Limb (tissue), 2 donors: ENCODE measurements around the gene CCDC78.

ENCODE experiments used
- DNase-seq, 2 donors: peaks; one replicate each; pipeline ENCODE4 v3.0.0-alpha.2; 2016; ENCODE audit errors: extremely low spot score in 2 of 2

Gene CCDC78

DNA sequence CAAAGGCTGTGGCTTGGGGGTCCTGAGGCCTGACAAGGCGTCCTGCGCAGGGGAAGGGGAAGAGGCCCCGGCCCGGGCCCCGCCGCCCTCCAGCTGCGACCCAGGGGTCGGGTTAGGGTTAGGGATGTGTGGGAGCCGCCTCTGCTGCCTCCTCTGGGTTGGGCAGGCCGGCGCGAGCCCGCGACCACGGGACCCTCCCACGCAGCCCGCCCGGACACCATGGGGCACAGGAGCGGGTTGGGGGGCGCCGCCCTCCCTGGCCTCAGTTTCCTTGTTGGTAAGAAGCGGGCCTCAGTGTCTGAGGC lies 14.2 kb upstream of the CCDC78 start:
- no peak for DNase-seq

DNA sequence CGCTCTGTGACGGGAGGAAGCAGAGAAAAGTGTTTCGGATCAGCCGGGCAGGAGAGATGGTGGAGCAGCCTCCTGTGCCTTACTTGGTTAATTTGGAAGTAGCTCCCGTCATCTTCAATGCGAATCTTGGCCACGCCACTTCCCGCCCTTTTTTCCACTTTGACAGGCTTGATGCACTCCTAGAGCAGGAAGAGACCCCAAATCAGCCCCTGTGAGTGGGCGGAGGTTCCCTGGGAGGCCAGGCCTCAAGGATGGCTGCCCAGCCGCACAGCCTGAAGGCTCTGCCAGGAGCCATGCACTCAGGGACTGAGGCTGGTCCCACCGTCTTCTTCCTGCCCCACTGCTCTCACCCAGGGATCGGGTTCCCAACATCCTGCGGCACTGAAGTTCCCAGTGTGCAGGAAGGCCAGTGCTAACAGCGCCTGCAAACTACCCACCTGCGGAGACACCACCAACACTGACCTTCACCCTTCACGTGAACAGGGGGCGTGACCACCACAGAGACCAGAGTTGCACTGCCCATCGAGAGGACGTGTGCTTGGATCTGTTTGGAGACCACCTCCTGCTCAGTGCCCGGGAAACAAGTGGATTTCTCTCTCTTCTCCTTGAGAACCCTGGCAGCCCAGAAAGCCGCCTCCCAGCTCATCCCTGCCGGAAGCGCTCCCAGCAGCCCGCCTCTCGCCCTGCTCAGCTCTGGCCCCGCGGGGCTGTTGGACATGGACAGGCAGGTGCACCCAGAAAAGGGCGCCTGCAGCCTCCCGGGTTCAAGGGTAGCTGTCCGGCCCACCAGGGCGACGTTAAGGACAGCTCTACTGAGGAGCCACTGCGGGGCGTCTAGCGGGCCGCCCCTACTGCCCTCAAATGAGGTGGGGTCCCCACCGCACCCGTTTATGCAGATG lies 13.6 kb upstream of the CCDC78 start:
- no peak for DNase-seq

DNA sequence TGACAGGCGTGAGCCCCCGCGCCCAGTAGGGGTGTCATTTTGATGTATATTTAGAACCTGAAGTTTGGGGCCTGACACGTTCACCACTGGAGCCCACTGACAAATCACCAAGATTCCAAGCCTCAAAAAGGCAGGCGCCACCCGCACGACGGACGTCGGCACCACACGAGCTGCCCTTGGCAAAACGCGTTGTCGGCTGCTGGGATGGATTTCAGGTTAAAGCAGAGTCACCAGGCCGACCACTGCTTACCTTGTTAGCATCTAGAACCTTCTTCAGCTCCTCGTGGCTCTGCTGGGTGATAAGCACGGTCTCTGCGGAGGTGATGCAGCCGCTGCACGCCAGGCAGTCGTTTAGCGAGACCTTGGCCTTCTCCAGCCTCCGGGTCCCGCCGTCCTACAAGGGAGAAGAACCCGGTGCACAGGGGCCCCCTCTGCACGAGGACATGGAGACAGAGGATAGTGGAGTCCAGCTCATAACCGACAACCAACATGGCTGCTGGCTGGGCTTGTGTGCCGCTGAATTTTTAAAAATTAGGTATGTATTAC lies 10.8 kb upstream of the CCDC78 start:
- DNase-seq: no peak

DNA sequence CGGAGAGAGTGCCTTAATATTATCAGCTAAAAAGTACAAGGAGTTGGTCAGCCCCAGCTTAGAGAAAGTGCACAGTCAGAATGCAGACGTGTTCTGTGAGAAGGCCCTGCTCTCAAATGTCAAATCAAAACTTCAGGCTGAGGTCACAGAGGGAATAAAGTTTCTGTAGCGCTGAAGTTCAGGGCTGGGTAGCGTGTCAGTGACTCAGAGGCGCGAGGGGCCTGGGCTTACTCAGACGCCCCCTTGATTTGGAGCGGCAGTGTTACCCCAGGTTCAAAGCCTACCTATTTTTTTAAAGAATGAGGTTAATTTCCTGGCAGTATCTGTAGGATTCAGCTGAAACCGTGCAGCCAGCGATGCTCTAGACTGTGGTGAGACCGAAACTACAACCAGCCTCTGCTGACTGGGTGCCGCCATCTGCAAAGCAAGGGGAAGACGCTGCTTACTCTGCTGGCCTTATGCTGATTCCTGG lies 9.8 kb upstream of the CCDC78 start:
- no peak for DNase-seq

DNA sequence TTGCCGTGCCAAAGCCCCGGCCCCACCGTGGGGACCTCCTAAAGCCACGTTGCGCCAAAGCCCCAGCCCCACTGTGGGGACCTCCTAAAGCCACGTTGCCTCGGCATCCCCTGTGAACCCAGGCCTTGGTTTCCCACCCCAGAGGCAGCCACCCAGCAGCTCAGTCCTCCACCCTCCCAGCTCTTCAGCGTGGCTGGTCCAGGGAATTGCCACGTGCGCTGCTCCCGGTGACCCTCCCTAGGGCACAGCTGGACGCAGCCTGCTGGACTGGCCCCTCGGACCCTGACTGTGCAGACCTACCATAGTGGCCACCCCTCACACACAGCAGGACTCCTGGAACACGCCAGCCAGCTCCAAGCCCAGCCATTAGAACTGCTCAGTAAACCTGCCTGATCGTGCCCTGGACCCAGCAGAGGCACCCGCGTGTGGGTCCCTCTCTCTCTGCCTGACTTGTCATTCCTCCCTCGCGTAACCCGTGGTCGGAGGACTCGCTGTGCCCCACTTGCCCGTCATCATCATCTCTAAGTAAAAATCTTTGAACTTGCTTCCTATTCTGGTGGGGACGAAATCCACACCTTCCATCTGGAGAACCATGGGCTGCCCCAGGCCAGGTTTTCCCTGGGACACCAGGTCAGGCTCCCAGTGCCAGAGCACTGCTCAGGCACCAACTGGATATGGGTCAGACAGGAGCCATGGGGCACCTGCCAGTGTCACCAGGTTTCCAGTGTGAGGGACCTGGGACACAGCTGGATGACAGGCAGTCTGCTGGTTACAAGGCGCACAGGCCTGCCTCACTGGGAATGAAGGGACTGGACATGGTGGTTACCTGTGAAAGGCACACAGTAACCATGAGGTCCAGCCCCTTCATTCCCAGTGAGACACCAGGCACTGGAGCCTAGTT lies 9.0 kb upstream of the CCDC78 start:
- DNase-seq: no peak

DNA sequence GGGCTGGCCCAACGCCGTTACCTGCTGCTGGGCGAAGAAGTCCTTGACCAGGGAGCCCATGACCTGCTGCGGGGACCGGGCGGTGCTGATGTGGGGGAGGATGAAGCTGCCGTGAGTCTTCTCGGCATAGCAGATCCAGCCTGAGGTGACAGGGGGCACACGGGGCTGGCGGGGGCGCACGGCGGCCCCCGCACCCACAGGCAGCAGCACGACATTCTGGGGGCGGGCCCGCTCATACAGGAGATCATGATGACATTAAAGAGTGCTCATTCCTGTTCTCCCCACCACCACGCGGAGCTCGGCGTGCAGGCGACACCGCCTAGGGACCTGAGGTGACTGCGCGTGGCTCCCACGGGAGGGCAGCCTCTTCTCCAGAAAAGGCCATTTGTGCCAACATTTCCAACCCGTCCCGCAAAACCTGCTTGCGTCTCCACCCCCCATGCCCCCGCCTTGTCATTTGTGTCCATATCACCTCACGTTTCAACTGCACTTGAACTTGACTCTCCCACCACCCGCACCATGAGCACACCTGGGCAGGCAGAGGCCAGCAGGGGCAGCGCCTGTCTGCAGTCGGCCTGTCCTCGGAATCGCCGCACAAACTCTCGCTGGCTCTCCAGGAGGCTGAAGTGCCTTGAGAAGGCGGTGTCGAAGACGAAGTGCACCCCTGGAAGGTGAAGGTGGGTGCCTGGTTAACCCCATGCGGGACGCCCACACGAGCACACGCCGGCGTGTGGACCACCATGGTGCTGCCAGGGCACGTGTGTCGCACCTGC lies 8.2 kb upstream of the CCDC78 start:
- no peak for DNase-seq

DNA sequence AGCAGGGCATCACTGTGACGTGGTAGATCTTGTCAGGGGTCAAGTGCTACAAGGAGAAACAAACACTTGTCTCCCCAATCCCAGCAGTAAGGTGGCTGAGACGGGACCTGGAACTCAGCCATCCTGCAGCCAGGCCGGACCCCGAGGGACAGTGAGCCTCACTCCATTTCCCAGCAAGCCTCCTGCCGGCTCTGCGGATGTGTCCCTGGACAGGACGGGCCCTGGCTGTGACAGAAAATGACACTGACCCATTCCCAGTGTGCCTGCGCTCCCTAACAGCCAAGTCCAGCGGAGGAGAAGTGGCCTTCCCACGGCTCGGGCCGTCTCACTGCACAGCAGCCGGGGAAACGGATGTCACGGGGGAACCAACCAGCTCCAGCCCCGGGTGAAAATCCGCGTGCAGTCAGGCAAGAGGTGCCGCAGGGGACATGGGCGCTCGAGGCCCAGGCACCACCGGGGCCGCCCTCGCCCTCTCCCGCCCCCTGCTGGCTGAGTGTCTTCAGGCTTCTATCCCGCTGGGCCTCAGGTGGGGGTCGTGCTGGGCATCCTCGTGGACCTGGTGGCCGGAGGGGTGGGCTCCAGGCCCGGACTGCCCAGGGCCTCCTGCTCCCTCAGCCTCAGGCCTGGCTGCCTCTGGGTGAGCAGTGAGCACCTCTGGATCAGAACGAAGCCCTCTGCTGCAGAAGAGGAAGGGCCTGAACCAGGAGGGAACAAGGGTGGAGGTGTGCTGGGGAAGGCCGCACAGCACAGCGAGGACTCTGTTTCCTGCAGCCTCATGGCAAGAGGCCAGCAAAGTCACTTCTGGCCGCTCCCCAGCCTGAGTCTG lies 7.4 kb upstream of the CCDC78 start:
- DNase-seq: no peak

DNA sequence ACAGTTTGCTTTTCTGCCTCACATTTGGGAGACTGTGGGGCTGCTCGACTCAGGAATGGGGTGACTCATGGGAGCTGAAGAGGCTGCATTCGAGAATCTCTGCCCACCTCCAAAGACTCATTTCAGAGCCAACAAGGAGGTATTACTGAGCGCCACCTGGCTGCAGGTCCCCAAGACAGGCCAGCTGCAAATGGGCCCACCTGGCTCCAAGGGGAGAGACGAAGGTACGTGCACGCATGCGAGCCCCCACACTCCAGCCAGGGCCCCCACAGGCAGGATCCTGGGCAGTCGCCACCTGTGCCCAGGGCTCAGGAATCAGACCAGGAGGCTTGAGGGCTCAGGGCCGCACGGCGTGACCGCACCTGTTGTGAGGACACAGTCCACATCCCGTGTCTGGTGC lies 6.7 kb upstream of the CCDC78 start:
- DNase-seq: no peak

DNA sequence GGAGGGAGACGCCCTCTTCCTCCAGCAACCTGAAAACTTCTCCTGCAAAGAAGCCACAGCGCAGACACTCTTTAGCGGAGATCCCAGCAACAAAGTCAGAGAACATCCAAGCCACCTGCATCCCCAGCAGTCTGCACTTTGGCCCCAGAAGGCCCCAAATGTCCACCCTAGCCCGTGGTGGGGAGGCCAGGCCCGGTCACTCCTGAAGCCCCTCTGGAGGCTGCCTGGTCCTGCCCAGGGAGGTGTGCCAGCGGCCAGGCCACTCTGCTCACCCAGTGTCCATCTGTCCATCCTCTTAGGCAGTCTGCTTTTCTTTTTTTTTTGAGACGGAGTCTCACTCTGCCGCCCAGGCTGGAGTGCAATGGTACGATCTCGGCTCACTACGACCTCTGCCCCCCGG lies 6.1 kb upstream of the CCDC78 start:
- DNase-seq: no peak

DNA sequence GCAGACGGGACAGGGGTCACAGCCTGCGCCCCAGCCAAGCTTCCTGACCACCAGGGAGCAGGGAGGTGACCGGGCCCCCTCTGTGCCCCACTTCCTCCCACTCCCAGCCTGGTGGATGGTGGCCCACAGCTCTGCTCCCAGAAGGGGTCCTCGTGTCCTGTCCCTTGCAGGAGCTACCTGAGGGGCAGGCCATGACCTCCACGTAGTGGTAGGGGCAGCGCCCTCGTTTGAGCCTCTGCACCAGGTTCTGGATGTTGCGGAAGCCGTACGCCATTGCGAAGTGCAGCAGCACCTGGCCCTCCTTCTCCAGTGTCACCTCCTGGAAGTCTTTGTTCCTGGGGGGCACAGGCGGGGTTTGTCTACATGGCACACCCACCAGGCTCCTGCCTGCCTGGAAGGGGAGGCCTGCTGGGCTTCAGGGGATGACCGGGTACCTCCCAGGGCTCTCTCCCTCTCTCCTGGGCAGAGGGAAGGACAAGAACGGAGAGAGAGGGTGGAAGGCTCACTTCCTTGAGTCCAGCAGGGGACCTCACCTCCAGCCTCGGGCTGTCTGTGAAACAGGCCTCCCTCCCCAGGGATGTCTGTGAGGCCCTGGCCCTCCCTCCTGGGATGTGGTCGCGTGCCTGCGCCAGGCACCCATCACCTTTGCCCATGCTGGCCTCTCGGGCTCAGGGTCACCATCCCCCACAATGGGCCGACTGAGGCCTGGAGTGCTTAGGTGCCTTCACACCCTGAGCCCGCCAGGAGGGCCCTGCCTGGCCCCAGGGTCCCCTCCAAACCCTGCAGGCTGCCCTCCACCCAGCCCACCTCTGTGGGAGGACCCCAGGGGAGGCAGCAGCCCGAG lies 4.6 kb upstream of the CCDC78 start:
- no peak for DNase-seq

DNA sequence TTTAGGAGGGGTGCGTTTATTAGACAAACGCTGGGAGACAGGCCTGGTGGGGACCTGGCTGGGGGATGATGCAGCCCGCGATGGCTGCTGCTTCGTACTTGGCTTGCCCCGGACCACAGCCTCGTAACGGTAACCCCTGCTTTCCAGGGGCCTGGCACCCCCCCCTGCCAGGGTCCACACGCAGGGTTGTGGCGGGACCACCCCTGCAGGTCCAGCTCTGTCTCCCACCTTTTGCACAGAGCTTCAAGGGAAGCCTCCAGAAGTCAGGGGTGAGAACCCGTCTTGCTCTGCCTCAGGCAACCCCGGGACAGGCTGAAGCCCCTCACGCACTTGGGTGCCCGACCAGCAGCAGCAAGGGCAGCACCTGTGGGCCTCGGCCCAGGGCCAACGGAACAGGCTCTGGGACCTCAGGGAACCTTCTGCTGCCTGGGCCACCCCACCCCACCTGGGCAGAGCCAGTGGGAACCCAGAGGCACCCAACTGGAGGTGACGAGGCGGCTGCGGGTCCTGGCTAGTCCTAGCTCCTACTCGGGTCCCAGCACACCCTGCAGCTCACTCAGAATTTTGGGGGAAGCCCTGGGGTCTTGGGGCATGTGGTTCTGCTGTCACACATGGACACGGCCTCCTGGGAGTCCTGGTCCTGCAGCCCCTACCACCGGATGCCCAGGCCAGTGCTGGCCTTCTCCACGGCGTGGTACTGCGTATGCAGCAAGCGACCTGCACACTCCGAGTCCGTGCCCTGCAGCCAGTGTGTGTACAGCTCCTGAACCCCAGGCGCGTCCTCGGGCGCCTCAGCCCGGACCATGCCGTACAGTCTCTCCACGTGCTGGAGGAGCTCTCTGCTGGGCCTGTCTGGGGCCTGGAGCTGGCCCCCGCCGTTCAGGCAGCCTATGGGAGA lies 3.8 kb upstream of the CCDC78 start:
- DNase-seq: no peak

DNA sequence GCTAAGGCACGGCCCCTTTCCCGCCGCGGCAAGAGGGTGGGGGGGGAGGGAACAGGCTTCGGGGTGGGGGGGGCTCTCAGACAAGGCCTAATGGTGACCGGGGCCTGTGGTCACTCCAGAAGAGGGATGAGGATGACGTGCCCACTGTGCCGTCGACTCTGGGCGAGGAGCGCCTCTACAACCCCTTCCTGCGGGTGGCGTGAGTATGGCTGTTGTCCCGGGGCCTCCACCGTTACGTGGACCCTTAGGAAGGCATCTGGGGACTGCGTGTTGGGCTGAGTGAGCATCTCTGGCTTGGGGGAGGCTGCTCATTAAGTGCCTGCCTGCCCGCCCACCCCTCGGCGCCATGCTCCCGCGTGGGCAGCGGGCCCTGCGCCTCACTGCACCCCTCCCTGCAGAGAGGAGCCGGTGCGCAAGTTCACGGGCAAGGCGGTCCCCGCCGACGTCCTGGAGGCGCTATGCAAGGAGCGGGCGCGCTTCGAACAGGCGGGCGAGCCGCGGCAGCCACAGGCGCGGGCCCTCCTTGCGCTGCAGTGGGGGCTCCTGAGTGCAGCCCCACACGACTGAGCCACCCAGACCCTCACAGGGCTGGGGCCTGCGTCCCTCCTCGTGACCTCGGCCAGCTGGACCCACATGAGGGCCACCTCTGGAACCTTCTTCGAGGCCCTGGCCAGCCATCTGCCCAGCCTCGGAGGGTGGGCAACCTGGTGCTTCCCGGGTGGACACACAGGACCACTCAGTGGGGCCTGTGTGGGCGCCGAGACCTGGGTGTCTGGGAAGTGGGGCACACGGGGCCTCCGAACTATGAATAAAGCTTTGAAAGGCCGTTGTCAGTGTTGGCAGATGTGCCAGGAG lies 2.9 kb upstream of the CCDC78 start:
- no peak for DNase-seq

DNA sequence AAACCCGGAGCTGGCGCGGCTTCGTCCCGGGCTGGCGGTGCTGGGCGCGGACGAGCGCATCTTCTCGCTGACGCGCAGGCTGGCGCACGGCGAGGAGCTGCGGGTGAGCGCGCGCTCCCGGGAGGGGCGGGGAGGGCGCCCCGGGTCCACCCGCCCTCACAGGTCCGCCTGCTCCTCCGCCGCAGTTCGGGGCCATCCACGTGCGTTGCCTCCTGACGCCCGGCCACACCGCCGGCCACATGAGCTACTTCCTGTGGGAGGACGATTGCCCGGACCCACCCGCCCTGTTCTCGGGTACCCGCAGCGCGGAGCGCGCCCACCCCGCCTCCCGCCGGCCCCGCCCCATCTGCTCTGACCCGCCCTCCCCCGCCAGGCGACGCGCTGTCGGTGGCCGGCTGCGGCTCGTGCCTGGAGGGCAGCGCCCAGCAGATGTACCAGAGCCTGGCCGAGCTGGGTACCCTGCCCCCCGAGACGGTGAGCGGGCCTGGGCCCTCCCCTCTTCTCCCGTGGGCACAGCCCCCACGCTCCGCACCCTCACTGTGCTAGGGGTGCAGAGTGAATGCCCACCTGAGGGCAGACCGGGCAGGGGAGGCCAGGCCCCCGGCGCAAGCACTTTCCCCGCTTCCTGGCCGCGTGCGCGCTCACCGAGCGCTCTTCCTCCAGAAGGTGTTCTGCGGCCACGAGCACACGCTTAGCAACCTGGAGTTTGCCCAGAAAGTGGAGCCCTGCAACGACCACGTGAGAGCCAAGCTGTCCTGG lies 2.1 kb upstream of the CCDC78 start:
- DNase-seq: peak in 1 of 2 donors; percentile 77

DNA sequence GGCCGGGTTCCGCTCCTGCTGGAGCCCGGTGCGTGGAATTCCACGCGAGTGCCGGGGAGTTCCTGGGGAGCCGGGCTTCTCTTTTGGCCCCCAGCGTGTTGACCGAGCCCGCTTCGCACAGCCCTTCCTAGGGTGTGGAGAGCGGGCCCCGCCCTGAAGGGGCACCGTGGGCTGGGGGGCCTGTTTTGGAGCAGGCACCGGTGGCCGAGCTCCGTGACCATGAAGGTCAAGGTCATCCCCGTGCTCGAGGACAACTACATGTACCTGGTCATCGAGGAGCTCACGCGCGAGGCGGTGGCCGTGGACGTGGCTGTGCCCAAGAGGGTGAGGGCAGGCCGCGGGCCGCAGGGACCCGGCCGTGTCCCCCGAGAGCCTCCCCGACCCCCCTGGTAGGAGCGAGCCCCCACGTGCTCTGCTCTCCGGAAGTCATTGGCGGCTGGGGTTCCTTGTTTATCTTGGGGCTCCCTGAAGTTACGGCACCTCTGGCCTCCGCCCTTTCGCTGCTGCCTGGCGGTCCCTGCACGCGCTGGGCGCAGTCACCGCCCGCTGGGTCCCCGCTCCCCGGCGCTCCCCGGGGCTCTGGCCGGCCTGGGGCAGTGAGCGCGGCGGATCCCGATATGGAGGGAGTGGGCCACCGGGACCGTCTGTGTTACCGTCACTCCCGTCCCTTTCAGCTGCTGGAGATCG lies 1.2 kb upstream of the CCDC78 start:
- DNase-seq: peak in 1 of 2 donors; percentile 51

DNA sequence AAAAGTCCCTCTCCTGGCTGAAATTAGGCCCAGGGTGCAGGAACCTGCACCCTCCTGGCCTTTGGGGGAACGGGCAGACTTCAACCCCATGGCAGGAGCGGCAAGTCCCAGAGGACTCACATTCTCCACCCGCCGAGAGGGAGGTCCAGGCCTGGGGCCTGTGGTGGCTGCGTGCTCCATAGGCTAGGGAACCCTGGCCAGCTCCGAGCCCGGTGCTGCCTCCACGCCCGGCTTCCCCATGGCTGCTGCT lies 130 bp downstream of the CCDC78 start:
- DNase-seq: no peak

DNA sequence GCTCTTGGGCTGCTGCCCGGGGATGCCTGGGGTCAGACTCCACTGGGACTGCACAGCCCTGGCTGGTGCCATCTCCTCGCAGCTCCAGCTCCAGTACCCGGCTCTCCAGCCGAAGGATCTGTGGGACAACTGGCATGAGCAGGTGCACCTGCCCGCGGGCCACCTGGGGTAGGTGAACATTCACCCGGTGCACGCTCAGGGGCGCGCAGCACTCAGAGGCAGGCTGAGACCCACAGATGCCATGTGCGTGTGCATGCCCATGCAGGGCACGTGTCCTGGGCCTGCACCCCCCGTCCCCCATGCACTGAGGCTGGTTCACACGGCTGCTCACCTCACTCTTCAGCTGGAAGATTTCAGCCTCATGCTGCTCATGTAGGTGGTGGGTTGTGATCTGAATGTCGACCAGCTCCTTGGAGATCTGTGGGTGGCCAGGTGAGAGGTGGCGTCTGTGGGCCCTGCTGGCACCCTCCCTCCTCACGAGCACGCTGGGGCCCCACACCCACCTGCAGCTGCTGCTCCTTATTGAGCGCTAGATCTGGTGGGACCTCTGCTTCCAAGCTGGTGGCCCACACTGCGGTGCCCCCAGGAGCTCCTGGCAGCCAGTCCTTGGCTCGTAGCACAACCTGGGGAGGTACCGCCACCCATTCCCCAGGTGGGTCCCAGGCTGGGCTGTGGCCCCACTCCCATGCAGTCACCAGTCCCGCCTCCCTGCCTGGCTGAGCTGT lies 618 bp downstream of the CCDC78 start:
- no peak for DNase-seq
